HL-60 (cell line): Measurements from ENCODE around the gene SELENOI.

Experiments used
- DNase-seq, 2 experiments: peaks; one replicate each; pipeline ENCODE4 v3.0.0-alpha.2; 2010 to 2020; ENCODE audit warnings: low read depth in 1 of 2, low spot score in 1 of 2
- H3K27ac ChIP-seq: fragments of 250-450 bp; sonication (Bioruptor Pico); replicated peaks from 2 replicates; pipeline ENCODE4 v1.5.1; 2020; ENCODE audit warnings: mild to moderate bottlenecking, moderate library complexity
- H3K27me3 ChIP-seq: fragments of 250-450 bp; sonication (Bioruptor Pico); 2 replicates; pipeline ENCODE4 v1.5.1; 2021; ENCODE audit warnings: mild to moderate bottlenecking, moderate library complexity; ENCODE audit not compliant: insufficient read depth, poor library complexity, severe bottlenecking
- H3K4me3 ChIP-seq: replicated peaks from 2 replicates; pipeline ENCODE4 v1.5.1; 2011; ENCODE audit warnings: mild to moderate bottlenecking, control low read depth, low read length; ENCODE audit not compliant: insufficient read depth
- CTCF ChIP-seq: IDR thresholded peaks from one replicate; pipeline ENCODE4 v1.5.1; 2011; ENCODE audit warnings: low read length, control low read depth, inconsistent platforms; ENCODE audit not compliant: insufficient read depth
- GABPA ChIP-seq: IDR thresholded peaks from 2 replicates; pipeline ENCODE4 v1.6.1; 2012; ENCODE audit warnings: low read depth
- POLR2AphosphoS5 ChIP-seq: IDR thresholded peaks from 2 replicates; pipeline ENCODE4 v1.6.1; 2012; ENCODE audit warnings: low read depth
- REST ChIP-seq: IDR thresholded peaks from 2 replicates; pipeline ENCODE4 v1.6.1; 2012; ENCODE audit warnings: low read depth; ENCODE audit not compliant: insufficient replicate concordance
- SPI1 ChIP-seq: IDR thresholded peaks from 2 replicates; pipeline ENCODE4 v1.6.1; 2012; ENCODE audit warnings: low read depth, mild to moderate bottlenecking, borderline replicate concordance

SELENOI gene

GRCh38 chr2:26298638-26299393, 47.1 kb upstream of the SELENOI start:
- Histone ChIP-seq H3K27me3 (no peaks in the 10 kb centered on the region), H3K4me3 (no peak overlapping the region), H3K27ac (no peak overlapping the region)
- no peak for DNase-seq
- TF ChIP-seq GABPA (no peak), POLR2AphosphoS5 (no peak), REST (no peak), CTCF (no peak), SPI1 (no peak)

GRCh38 chr2:26299471-26300101, 46.4 kb upstream of the SELENOI start:
- TF ChIP-seq POLR2AphosphoS5 (no peak), GABPA (no peak), REST (no peak), CTCF (no peak), SPI1 (no peak)
- H3K4me3 ChIP-seq, result no peak overlapping the region
- H3K27ac ChIP-seq, result no peak overlapping the region
- no peak for DNase-seq
- no peaks in the 10 kb centered on the region for H3K27me3 ChIP-seq

- DNase-seq, result no peak
- H3K27ac ChIP-seq, result no peak overlapping the region
- H3K4me3 ChIP-seq, result no peak overlapping the region
- H3K27me3 ChIP-seq, result no peaks in the 10 kb centered on the region
- TF ChIP-seq POLR2AphosphoS5 (no peak), CTCF (no peak), REST (no peak), SPI1 (no peak), GABPA (no peak)
Observed at GRCh38 chr2:26300234-26300925, 45.6 kb upstream of the SELENOI start.
